Trophoblast cell (in vitro differentiated cells and primary cell): ENCODE results near the gene ZNF836.
A peak's percentile ranks its signal among the peaks of the same experiment; 100 is the strongest.

Experiments
- DNase-seq, 2 donors: peaks; one replicate each; pipeline ENCODE4 v3.0.0-alpha.2; 2016
- H2AFZ ChIP-seq: 2 replicates; pipeline ENCODE4 v1.6.1; 2013; ENCODE audit warnings: low read length, moderate library complexity, mild to moderate bottlenecking; ENCODE audit not compliant: insufficient read depth, poor library complexity
- H2AK5ac ChIP-seq: 2 replicates; pipeline ENCODE4 v1.6.1; 2013; ENCODE audit warnings: mild to moderate bottlenecking, low read length
- H2BK120ac ChIP-seq: 2 replicates; pipeline ENCODE4 v1.6.1; 2013; ENCODE audit warnings: low read length, mild to moderate bottlenecking, moderate library complexity; ENCODE audit not compliant: insufficient read depth, poor library complexity
- H2BK12ac ChIP-seq: 2 replicates; pipeline ENCODE4 v1.6.1; 2013; ENCODE audit warnings: mild to moderate bottlenecking, low read length, moderate library complexity
- H2BK5ac ChIP-seq: 2 replicates; pipeline ENCODE4 v1.6.1; 2013; ENCODE audit warnings: low read length, low read depth, moderate library complexity, mild to moderate bottlenecking; ENCODE audit not compliant: poor library complexity
- H3K14ac ChIP-seq: 2 replicates; pipeline ENCODE4 v1.6.1; 2013; ENCODE audit warnings: mild to moderate bottlenecking, low read length
- H3K18ac ChIP-seq: 2 replicates; pipeline ENCODE4 v1.6.1; 2013; ENCODE audit warnings: mild to moderate bottlenecking, low read length
- H3K23ac ChIP-seq: 2 replicates; pipeline ENCODE4 v1.6.1; 2013; ENCODE audit warnings: low read length
- H3K27ac ChIP-seq: 2 replicates; pipeline ENCODE4 v1.5.1; 2013; ENCODE audit warnings: low read depth, mild to moderate bottlenecking, inconsistent platforms, low read length, moderate library complexity
- H3K27me3 ChIP-seq: 2 replicates; pipeline ENCODE4 v1.6.1; 2013; ENCODE audit warnings: inconsistent platforms, mild to moderate bottlenecking, low read length, moderate library complexity; ENCODE audit not compliant: insufficient read depth
- H3K36me3 ChIP-seq, 2 experiments: 1 replicate in 1 of 2; 2 replicates in 1 of 2; pipeline ENCODE4 v1.6.1; 2013; ENCODE audit warnings: low read length in 2 of 2, mild to moderate bottlenecking in 2 of 2, moderate library complexity in 1 of 2; ENCODE audit not compliant: insufficient read depth in 2 of 2, control insufficient read depth in 1 of 2
- H3K4ac ChIP-seq: 2 replicates; pipeline ENCODE4 v1.6.1; 2013; ENCODE audit warnings: low read depth, mild to moderate bottlenecking, low read length, moderate library complexity
- H3K4me1 ChIP-seq, 2 experiments: 1 replicate in 1 of 2; 2 replicates in 1 of 2; pipeline ENCODE4 v1.6.1; 2013; ENCODE audit warnings: low read length in 2 of 2, mild to moderate bottlenecking in 2 of 2, moderate library complexity in 1 of 2; ENCODE audit not compliant: insufficient read depth in 2 of 2, control insufficient read depth in 1 of 2
- H3K4me2 ChIP-seq: 2 replicates; pipeline ENCODE4 v1.6.1; 2013; ENCODE audit warnings: inconsistent platforms, mild to moderate bottlenecking, low read length, moderate library complexity
- H3K4me3 ChIP-seq: 2 replicates; pipeline ENCODE4 v1.5.1; 2013; ENCODE audit warnings: mild to moderate bottlenecking, low read depth, low read length, inconsistent platforms
- H3K79me1 ChIP-seq: one replicate; pipeline ENCODE4 v1.6.1; 2013; ENCODE audit warnings: low read length
- H3K79me2 ChIP-seq: 2 replicates; pipeline ENCODE4 v1.6.1; 2013; ENCODE audit warnings: low read length, mild to moderate bottlenecking; ENCODE audit not compliant: control insufficient read depth, insufficient read depth, poor library complexity
- H3K9ac ChIP-seq: 2 replicates; pipeline ENCODE4 v1.6.1; 2013; ENCODE audit warnings: mild to moderate bottlenecking, low read length
- H3K9me3 ChIP-seq: 2 replicates; pipeline ENCODE4 v1.6.1; 2013; ENCODE audit warnings: low read depth, mild to moderate bottlenecking, control low read depth, inconsistent platforms, low read length; ENCODE audit not compliant: insufficient read depth
- H4K12ac ChIP-seq: 2 replicates; pipeline ENCODE4 v1.6.1; 2013; ENCODE audit warnings: low read depth, mild to moderate bottlenecking, low read length, moderate library complexity
- H4K8ac ChIP-seq: 2 replicates; pipeline ENCODE4 v1.6.1; 2013; ENCODE audit warnings: low read depth, mild to moderate bottlenecking, low read length, moderate library complexity
- H4K91ac ChIP-seq: one replicate; pipeline ENCODE4 v1.6.1; 2013; ENCODE audit warnings: low read depth, mild to moderate bottlenecking, low read length, moderate library complexity
- WGBS: extraction: QIAGEN DNeasy Blood & Tissue Kit; methylation state at CpG from one replicate; pipeline ENCODE4 v1.1.7; 2013; ENCODE audit warnings: missing lambda C conversion rate; ENCODE audit not compliant: insufficient read length, insufficient coverage; ENCODE audit errors: extremely low coverage; 5-methylcytosine and 5-hydroxymethylcytosine counted together

ZNF836 gene

DNA sequence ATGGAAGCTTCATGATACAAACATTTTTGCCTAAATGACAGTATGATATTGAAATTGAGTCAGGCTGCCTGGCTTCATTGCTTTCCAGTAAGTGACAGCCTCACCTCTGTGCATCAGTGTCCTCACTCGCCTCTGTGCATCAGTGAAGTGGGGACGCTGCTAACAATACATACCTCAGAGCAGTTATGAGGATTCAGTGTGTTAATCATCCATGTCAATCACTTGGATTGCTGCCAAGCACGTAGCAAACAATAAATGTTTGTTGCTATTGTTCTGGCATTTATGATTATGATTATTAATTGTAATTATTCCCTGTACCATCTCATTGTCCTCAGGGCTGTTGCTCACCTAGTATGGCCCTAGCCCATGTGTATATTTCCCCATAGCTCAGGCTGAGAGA, 27.3 kb upstream of the ZNF836 start:
- no peak overlapping the region for H4K91ac ChIP-seq

DNA sequence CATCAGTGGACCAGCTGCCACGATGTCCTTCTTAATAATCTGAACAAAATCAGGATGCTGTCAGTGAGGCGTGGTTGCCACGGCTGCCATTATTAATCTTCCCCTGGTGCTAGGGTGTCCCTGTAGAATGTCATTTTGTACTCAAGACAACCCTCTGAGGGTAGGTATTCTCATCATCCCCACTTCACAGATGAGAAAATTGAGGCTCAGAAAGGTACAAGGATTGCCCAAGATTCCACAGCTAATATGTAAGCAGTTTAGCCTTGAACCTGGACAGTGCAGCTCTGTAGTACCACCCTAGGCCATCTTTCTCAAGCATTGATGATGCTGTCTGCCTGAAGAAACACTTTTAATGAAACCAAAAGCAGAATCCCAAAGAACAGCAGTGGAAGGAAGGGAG, 26.5 kb upstream of the ZNF836 start:
- H3K4ac ChIP-seq: no peak overlapping the region

More for the DNA sequence above, 27.3 kb upstream of the ZNF836 start:
- no CpG with 5 or more reads among the region's 3 CpGs for WGBS
- Histone ChIP-seq H3K4me3 (no peak overlapping the region), H3K4me1 (peaks cover 0 to 3% of the 10 kb centered on the region in 2 experiments), H2BK5ac (no peak overlapping the region), H3K14ac (no peak overlapping the region), H4K8ac (no peak overlapping the region), H2BK120ac (no peak overlapping the region), H3K36me3 (peaks cover 23 to 58% of the 10 kb centered on the region in 2 experiments), H3K18ac (no peak overlapping the region), H3K9me3 (no peaks in the 10 kb centered on the region), H3K79me1 (peaks cover 2% of the 10 kb centered on the region), H3K9ac (no peak overlapping the region), H3K4me2 (no peak overlapping the region), H2AFZ (no peak overlapping the region), H3K23ac (no peak overlapping the region), H3K27ac (no peak overlapping the region), H4K12ac (no peak overlapping the region), H3K4ac (peak overlapping the region; percentile 19), H2AK5ac (no peak overlapping the region), H2BK12ac (no peak overlapping the region), H3K79me2 (peaks cover 6% of the 10 kb centered on the region), H3K27me3 (no peaks in the 10 kb centered on the region)
- no peak for DNase-seq

DNA sequence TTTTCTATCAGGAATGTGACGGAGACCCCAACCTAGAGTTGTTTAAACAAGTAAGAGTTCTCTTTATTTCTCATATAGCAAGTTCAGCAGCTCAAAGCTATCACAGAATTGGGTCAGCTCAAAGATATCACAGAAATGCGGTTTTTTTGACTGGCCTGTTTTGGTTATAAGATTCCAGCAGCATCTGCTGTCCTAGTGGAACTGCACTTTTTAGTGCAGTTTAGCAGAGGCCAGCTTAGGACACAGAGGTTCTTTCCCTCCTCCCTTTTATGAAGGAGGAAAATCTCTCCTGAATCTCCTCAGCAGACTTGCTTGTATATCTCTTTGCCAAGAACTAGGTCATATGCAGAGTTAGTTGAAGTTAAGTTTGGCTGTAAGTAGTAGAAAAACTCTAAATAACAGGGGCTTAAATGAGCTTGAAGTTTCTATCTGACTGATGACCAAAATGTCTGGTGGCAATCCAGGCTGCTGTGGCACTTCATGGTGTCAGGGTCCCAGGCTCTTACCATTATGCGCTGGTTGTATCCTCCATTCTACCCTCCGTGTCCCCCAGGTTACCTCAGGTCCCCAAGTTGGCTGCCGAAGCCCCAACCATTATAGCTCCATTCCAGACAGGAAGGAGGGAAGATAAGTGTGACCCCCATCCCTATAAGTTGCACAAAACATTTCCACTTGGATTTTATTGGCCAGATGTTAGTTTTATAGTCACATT, 25.0 kb upstream of the ZNF836 start:
- Histone ChIP-seq H4K8ac (no peak overlapping the region), H3K9me3 (no peaks in the 10 kb centered on the region), H3K9ac (no peak overlapping the region), H3K18ac (no peak overlapping the region), H3K79me1 (peaks cover 2% of the 10 kb centered on the region), H4K12ac (no peak overlapping the region), H3K36me3 (peaks cover 20 to 42% of the 10 kb centered on the region in 2 experiments), H4K91ac (no peak overlapping the region), H3K4me2 (no peak overlapping the region), H2BK5ac (no peak overlapping the region), H2BK120ac (no peak overlapping the region), H3K79me2 (peaks cover 14% of the 10 kb centered on the region), H2AFZ (no peak overlapping the region), H3K4me3 (no peak overlapping the region), H3K14ac (no peak overlapping the region), H3K23ac (no peak overlapping the region), H3K4me1 (peaks cover 0 to 4% of the 10 kb centered on the region in 2 experiments), H3K27ac (no peak overlapping the region), H3K27me3 (no peaks in the 10 kb centered on the region), H2BK12ac (no peak overlapping the region), H2AK5ac (no peak overlapping the region), H3K4ac (peak overlapping the region; percentile 6)
- no peak for DNase-seq
- no CpG with 5 or more reads among the region's 5 CpGs for WGBS

More for the DNA sequence above, 26.5 kb upstream of the ZNF836 start:
- Histone ChIP-seq H2BK5ac (no peak overlapping the region), H3K18ac (no peak overlapping the region), H3K79me1 (peaks cover 2% of the 10 kb centered on the region), H3K4me2 (no peak overlapping the region), H2BK120ac (no peak overlapping the region), H3K9ac (no peak overlapping the region), H3K27me3 (no peaks in the 10 kb centered on the region), H3K14ac (no peak overlapping the region), H3K9me3 (no peaks in the 10 kb centered on the region), H3K36me3 (peaks cover 20 to 52% of the 10 kb centered on the region in 2 experiments), H3K79me2 (peaks cover 7% of the 10 kb centered on the region), H3K4me3 (no peak overlapping the region), H3K23ac (no peak overlapping the region), H2AK5ac (no peak overlapping the region), H2BK12ac (no peak overlapping the region), H4K12ac (no peak overlapping the region), H4K8ac (no peak overlapping the region), H3K27ac (no peak overlapping the region), H2AFZ (no peak overlapping the region), H3K4me1 (peaks cover 0 to 3% of the 10 kb centered on the region in 2 experiments), H4K91ac (no peak overlapping the region)
- WGBS: no CpG with 5 or more reads among the region's 3 CpGs
- no peak for DNase-seq

DNA sequence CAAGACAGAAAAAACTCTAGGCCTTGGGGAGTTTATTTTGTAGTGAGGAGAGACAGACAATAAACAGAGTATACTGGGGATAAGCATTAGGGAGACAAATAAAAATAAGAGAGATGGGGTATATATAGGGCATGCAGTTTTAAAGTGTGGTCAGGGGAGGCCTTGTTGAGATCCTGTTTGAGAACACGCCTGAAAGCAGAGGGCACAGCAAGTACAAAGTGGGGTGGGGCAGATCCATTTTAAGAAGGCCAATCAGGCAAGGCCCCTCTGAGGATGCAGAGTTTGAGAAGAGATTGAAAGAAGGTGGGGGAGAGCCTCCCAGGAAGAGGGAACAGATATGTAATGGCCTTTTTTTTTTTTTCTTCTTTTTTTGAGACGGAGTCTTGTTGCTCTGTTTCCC, 20.5 kb upstream of the ZNF836 start:
- WGBS: no CpG with 5 or more reads among the region's 2 CpGs
- Histone ChIP-seq H2BK12ac (no peak overlapping the region), H3K14ac (no peak overlapping the region)

More for the DNA sequence above, 20.5 kb upstream of the ZNF836 start:
- no peak overlapping the region for H3K18ac ChIP-seq
- peaks cover 27% of the 10 kb centered on the region for H3K79me2 ChIP-seq
- peaks cover 17% of the 10 kb centered on the region for H3K79me1 ChIP-seq
- peaks cover 0 to 9% of the 10 kb centered on the region in 2 experiments for H3K4me1 ChIP-seq
- H3K9ac ChIP-seq: no peak overlapping the region
- peak overlapping the region; percentile 86 for H3K4me2 ChIP-seq
- peaks cover 15 to 25% of the 10 kb centered on the region in 2 experiments for H3K36me3 ChIP-seq
- H2AK5ac ChIP-seq: no peak overlapping the region
- no peaks in the 10 kb centered on the region for H3K9me3 ChIP-seq
- H2BK5ac ChIP-seq: no peak overlapping the region
- H4K91ac ChIP-seq: no peak overlapping the region
- H2BK120ac ChIP-seq: no peak overlapping the region
- no peak overlapping the region for H4K12ac ChIP-seq
- H4K8ac ChIP-seq: no peak overlapping the region
- H3K4me3 ChIP-seq: no peak overlapping the region
- H3K23ac ChIP-seq: no peak overlapping the region
- H2AFZ ChIP-seq: no peak overlapping the region
- DNase-seq: no peak
- H3K27ac ChIP-seq: no peak overlapping the region
- no peaks in the 10 kb centered on the region for H3K27me3 ChIP-seq
- H3K4ac ChIP-seq: peak overlapping the region; percentile 71
